HT-29 (cell line): ENCODE measurements around the gene CLDN6. TPM values are rescaled to one million over a fixed set of nuclear protein-coding genes. Genes with fewer than 3 reads are reported as not detected.

ENCODE experiments used
- DNase-seq: peaks from one replicate; pipeline ENCODE4 v3.0.0-alpha.2; 2015; ENCODE audit warnings: low spot score
- total RNA-seq: library from RNA; depleted of rRNA; stranded (reverse); fragments of >200 nt; shearing (Covaris generic); gene quantifications from 2 replicates; pipeline ENCODE4 v1.2.3, GENCODE V29; 2014

Gene CLDN6
- total RNA-seq, 1 experiment from 2014 or later, result not detected

GRCh38 chr16:3028716-3029319 is 10.8 kb upstream of the CLDN6 start:
- no peak for DNase-seq

- peak; percentile 92 for DNase-seq
Observed at GRCh38 chr16:3027983-3028715, 10.2 kb upstream of the CLDN6 start.

- DNase-seq, result no peak
Observed at GRCh38 chr16:3027489-3027795, 9.5 kb upstream of the CLDN6 start.

- DNase-seq, result no peak
Observed at GRCh38 chr16:3026609-3027488, 8.9 kb upstream of the CLDN6 start.

GRCh38 chr16:3026003-3026378 is 8.0 kb upstream of the CLDN6 start:
- no peak for DNase-seq

- DNase-seq, result no peak
Observed at GRCh38 chr16:3025032-3026002, 7.3 kb upstream of the CLDN6 start.

GRCh38 chr16:3023669-3024478 is 5.9 kb upstream of the CLDN6 start, which contains the start of the genes HCFC1R1 and THOC6:
Gene HCFC1R1, minus strand, starts transcription at chr16:3023942. Its CDS starts 1 bp downstream, at chr16:3023941.
Gene THOC6, plus strand, starts transcription at chr16:3024035. Its CDS starts 292 bp downstream, at chr16:3024327.
- peak; percentile 99 for DNase-seq

- peak; percentile 85 for DNase-seq
Observed at GRCh38 chr16:3023415-3023668, 5.4 kb upstream of the CLDN6 start.

- DNase-seq, result no peak
Observed at GRCh38 chr16:3022684-3023414, 4.9 kb upstream of the CLDN6 start.

GRCh38 chr16:3022208-3022683 is 4.3 kb upstream of the CLDN6 start:
- peak; percentile 89 for DNase-seq

- DNase-seq, result peak; percentile 84
Observed at GRCh38 chr16:3021449-3022207, 3.6 kb upstream of the CLDN6 start.

- peak; percentile 92 for DNase-seq
Observed at GRCh38 chr16:3020604-3021448, 2.8 kb upstream of the CLDN6 start.

GRCh38 chr16:3020247-3020603 is 2.2 kb upstream of the CLDN6 start, which contains the start of gene TNFRSF12A:
Gene TNFRSF12A, plus strand, starts transcription at chr16:3020368. Its CDS starts 30 bp downstream, at chr16:3020398.
- DNase-seq, result peak; percentile 87

GRCh38 chr16:3019594-3020246 is 1.7 kb upstream of the CLDN6 start:
- no peak for DNase-seq

- DNase-seq, result no peak
Observed at GRCh38 chr16:3017344-3017743, 639 bp downstream of the CLDN6 start.

- no peak for DNase-seq
Observed at GRCh38 chr16:3015865-3016521, 2.0 kb downstream of the CLDN6 start.

GRCh38 chr16:3014971-3015370 is 3.0 kb downstream of the CLDN6 start:
- no peak for DNase-seq
